ENCODE data around the gene DOCK3. TPM values are rescaled to one million over a fixed set of nuclear protein-coding genes. Genes with fewer than 3 reads are reported as not detected.

The DOCK3 gene
- total RNA-seq, 1 experiment from 2014 or later: 8.3 TPM

- H3K9me3 Mint-ChIP-seq: no peaks in the 10 kb centered on the region
Observed at GRCh38 chr3:50648944-50649343, 25.8 kb upstream of the DOCK3 start.

More at GRCh38 chr3:50648944-50649343, 25.8 kb upstream of the DOCK3 start:
- no peak overlapping the region for H2BK5ac ChIP-seq (ENCODE audit: insufficient read length, low read length)
- H3K18ac ChIP-seq (ENCODE audit: insufficient read length, low read depth, low read length): no peak overlapping the region
- Mint-ChIP-seq H3K4me3 (no peak overlapping the region), H3K4me1 (peaks cover 23 to 30% of the 10 kb centered on the region in 2 experiments), H3K36me3 (ENCODE audit: insufficient read depth in 1 of 3, low read depth in 3 of 3) (peaks cover 6 to 24% (median 10%) of the 10 kb centered on the region in 3 experiments; a peak in 6 of 7 replicates), H3K27ac (peak overlapping the region in 1 of 3 experiments; percentile 82; a peak in 1 of 7 replicates), H3K27me3 (ENCODE audit: low read depth) (peaks cover 3% of the 10 kb centered on the region; the same call in 1 of the 2 replicates)
- DNase-seq: no peak
- H2BK120ac ChIP-seq (ENCODE audit: low read depth, low read length, poor library complexity, severe bottlenecking): no peak overlapping the region
- no peaks in the 10 kb centered on the region for H3K79me1 ChIP-seq (ENCODE audit: insufficient read depth, low read depth, low read length, poor library complexity, severe bottlenecking)
- no peak overlapping the region for H2BK12ac ChIP-seq (ENCODE audit: insufficient read length, low read depth, low read length)
- no CpG with 5 or more reads among the region's 2 CpGs for WGBS (ENCODE audit: extremely low coverage, insufficient read length, low lambda C conversion rate)
- H3K14ac ChIP-seq (ENCODE audit: insufficient read depth, low read length): no peak overlapping the region
- peaks cover 5% of the 10 kb centered on the region; the same call in 1 of the 2 replicates for H3K4me1 ChIP-seq (ENCODE audit: insufficient read depth, low read length)
- TF ChIP-seq CTCF (conservative IDR thresholded peaks at IDR 0.05): no peak
- H3K56ac ChIP-seq (ENCODE audit: insufficient read length, low read depth, low read length): no peak overlapping the region
- H3K79me2 ChIP-seq (ENCODE audit: insufficient read depth, low read length): no peaks in the 10 kb centered on the region
- no peaks in the 10 kb centered on the region for H4K20me1 ChIP-seq (ENCODE audit: control insufficient read depth, insufficient read depth, insufficient read length)
- H4K5ac ChIP-seq (ENCODE audit: insufficient read length, low read depth, low read length): no peak overlapping the region
- no peak overlapping the region for H4K8ac ChIP-seq (replicated peaks; ENCODE audit: insufficient read length, low read depth, low read length)
- H3K27ac ChIP-seq (ENCODE audit: insufficient read length, low read depth, low read length): no peak overlapping the region
- H3T11ph ChIP-seq (ENCODE audit: low read length): no peak overlapping the region
- no peak overlapping the region for H2BK20ac ChIP-seq (ENCODE audit: low read depth, low read length, poor library complexity, severe bottlenecking)
- no peak overlapping the region for H2AFZ ChIP-seq (ENCODE audit: low read length)
- no peak overlapping the region for H3K4me2 ChIP-seq (ENCODE audit: insufficient read depth, insufficient read length, low read length)
- no peak overlapping the region for H3K4ac ChIP-seq (ENCODE audit: low read depth, low read length)
- no peak overlapping the region for H2BK15ac ChIP-seq (ENCODE audit: low read depth, low read length)
- H3K9me3 ChIP-seq (ENCODE audit: control insufficient read depth, low read depth, low read length): no peaks in the 10 kb centered on the region
- H4K91ac ChIP-seq (ENCODE audit: insufficient read length, low read depth, low read length): no peak overlapping the region
- no peaks in the 10 kb centered on the region for H3K23me2 ChIP-seq (ENCODE audit: insufficient read length, low read depth, low read length, poor library complexity, severe bottlenecking)
- H3K27me3 ChIP-seq (ENCODE audit: insufficient read depth, low read length): no peaks in the 10 kb centered on the region
- H3K23ac ChIP-seq (ENCODE audit: insufficient read length, low read depth, low read length): no peak overlapping the region
- no peak overlapping the region for H3K9ac ChIP-seq (ENCODE audit: extremely low read depth, insufficient read length, low read length)
- H2AK5ac ChIP-seq (ENCODE audit: insufficient read length, low read length): no peak overlapping the region

Data from H9 (cell line).